ENCODE measurements around the gene COL7A1.
A peak's percentile ranks its signal among the peaks of the same experiment; 100 is the strongest.

Gene COL7A1

DNA sequence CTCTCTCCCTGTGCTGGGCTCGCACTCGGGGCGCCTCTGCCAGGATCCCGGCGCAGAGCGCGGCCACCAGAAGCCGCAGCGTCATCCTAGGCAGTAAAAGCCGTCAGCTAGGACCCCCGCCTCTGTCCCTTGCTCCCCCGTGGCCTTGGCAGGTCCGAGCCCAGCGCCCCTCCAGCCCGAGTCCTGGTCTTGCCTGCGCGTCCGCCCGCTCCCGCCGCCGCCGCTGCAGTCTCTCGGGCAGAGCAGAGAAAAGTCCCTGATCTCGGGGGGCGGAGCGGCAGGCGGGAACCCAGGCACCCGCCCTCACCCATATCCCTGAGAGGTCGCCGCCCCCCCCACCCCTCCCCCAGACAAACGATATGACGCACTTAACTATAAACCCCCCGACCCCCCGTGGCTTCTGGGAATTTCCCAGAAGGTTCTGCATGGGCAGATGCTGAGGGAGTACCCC lies at the start of gene COL7A1:
TSS of gene COL7A1 (minus strand) at position 255 of the 451 bp plus-strand sequence. CDS start at position 85, 170 bp downstream.
- no peak for DNase-seq (ENCODE audit: low read depth in 2 of 2)

DNA sequence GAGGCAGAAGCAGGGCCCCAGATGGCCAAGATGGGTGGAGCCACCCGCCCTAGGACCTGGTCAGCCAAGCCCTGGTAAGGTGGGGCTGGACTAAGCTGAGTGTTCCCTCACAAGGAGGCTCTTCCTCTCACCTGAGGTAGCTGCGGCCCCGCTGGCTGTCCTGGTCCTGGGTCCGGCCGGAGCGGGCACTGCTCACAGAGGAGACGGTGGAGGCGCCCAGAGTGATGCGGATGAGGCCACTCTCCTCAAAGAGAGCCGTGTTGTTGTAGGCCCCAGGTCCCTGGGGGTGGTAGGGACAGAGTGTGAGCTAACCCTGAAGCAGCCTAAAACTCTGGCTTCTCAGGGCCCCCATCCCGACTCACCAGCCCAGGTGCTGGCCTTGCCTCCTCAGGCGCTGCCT lies 47.5 kb upstream of the COL7A1 start:
- DNase-seq (ENCODE audit: low read depth in 2 of 2): no peak

DNA sequence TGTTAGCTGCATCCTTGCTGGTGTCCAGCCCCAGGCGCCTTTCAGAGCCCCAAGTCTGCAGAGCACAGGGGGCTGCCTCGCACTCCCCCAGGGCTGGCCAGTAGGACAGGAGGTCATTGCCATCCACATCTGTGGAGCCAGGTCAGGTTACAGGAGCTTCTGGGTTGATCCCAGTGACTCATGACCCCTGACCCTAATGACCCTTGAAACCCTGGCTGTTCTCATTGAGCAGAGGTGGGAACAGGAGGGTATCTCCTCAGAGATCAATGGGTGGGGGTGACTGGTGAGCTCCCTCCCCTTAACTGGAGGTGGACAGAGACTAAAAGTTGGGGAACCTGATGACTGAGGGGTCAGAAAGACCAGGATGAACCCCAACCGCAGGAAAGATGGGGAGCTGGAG lies 46.3 kb upstream of the COL7A1 start:
- DNase-seq (ENCODE audit: low read depth in 2 of 2): no peak

DNA sequence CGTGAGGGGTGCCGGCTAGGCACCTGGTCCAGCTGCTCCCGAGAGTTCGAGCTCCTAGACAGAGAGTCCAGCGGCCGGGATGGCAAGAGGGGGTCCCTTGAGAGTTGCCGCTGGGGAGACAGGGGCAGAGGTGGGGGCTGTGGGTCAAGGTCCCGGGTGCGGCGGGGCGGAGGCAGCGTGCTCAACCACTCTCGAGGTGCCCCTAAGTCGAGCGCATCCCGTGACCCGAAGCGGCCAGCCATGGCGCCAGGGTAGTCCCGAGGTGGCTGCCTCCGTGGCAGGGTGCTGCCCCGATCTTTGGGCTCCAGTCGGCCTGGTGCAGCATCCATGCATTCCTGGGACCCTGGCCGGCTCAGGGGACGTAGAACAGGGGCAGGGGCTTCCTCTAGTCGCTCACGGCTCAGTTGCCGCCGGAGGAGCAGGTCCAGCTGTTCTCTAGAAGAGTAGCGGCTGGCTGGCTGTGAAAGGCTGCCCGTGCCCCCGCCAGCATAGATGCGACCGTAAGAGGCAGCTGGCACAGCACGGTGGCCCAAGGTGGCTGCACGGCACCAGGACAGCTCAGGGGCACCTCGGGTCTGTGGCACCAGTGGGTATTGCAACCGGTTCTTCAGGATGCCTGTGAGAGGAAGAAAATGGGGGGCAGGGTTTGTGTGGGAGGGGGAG lies 44.9 kb upstream of the COL7A1 start:
- DNase-seq (ENCODE audit: low read depth in 2 of 2): no peak

DNA sequence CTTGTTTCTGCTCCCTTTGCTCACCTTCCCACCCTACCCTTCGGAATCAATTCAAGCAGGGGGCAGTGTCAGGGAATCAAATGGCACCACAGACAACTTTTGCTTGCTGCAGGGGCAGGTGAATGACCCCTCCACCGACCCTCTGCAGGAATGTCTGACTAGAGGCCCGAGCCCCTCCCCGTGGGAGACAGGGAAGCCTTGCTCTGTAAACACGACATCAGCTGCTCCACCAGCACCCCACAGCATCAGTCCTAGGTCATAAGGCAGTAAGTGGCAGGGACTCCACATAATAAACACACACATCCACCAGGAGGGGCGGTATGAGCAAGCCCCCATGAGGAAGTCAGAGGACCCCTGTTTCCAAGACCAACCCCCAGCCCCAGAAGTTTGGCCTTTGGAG lies 42.2 kb upstream of the COL7A1 start:
- DNase-seq (ENCODE audit: low read depth in 2 of 2): no peak

DNA sequence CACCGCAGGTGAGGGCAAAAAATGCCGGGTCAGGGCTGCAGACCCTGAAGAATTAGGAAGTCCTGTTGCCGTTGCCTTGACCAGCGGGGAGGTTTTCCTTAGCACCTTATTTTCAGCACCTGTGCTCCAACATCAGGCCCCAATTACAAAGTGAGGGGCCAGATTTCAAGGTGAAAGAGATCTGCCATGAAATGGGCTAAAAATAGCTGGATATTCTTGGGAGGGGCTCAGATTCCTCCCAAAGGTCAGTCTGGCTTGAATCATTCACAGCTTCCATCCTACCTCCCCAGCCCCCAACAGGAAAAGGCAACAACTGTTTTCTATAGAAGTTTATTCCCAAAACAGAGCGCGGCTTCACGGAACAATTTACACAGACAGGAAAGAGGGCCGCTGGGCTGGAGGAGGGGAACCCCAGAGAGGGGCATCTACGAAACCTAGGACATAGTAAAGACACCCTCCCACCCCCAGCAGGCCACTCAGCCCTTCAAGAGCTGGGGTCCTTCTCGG lies 41.1 kb upstream of the COL7A1 start:
- no peak for DNase-seq (ENCODE audit: low read depth in 2 of 2)

DNA sequence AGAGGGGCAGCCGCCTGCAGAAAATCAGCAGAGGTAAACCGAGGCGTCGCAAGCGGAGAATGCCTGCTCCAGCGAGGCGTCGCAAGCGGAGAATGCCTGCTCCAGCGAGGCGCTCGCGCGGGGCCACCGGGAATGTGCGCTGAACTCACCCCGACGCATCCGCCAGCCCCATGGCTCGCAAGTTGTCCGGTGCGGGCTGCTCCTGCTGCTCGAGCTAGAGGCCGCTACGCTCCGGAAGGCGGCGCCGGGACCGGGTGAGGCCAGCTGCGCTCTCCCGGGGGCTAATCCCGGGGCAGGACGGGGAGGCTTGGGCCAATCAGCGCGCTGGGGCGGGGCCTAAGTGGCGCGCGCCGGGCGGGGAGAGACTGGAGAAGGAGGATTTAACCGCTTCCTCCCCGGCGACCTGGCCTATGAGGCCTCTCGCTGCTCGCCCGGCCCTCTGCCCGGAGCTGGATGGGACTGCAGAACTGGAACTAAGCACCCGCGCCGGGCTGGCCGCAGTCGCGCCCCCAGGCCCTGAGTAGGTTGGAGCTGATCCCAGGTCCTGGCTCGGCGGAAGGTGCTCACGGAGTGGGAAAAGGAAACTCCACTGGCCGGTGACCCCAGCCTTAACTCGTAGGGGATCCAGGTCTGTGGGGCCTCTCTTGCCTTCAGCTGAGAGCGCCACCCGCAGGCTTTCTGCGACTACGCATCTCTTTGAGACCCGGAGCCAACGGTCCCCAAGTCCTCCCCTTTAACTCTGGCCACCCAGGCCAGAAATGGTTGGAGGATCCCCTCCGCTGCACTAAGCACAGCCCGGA lies 40.3 kb upstream of the COL7A1 start, which contains the start of gene SLC26A6:
TSS of gene SLC26A6 (minus strand) at position 240 of the 800 bp plus-strand sequence. CDS start at position 172, 68 bp downstream.
- peak; percentile 76 to 83 for DNase-seq (ENCODE audit: low read depth in 2 of 2)

DNA sequence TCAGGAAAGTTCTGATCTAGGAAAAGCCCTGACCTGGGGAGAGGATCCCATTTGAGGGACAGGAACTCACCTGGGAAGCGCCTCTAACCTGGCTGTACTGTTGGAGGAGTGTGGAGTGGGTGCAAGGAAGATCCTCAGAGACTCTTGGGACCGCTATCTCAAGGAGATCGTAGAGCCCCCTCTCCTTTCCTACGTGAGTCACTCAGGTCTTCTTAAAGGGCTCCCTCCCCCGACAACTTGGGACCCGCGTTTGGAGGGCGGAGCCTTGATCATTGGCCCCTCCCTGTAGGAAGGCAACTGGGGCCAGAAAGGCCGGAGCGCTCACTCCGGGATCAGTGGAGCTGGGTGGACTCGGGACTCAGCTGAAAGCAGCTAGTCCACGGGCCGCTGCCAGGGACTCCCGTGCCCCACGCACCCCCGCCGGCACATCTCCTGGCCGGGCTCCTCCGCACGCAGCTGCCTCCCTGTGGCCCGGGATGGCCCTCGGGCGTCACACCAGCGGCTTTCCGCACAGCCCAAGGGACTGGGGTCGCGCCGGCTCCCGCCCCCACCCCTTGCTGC lies 39.6 kb upstream of the COL7A1 start:
- DNase-seq (ENCODE audit: low read depth in 2 of 2): no peak

DNA sequence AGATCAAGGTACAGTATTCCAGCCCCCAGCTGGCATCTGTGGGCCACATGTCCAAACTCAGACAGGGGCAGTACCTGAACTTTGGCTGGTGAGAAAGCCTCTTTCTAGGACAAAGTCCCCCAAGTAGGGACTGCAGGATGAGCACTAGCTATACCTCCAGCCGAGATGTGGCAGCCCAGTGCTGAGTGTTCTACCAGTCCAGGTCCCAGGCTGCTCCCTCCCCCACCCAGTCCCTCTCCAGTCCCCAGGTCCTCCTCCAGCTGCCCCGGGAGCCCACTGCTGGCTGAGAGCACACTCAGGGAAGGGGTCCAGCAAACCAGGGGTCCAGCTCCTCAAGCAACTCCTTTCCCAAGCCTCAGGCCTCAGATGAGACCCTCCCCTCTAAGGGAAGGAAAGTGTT lies 38.6 kb upstream of the COL7A1 start:
- DNase-seq (ENCODE audit: low read depth in 2 of 2): no peak

DNA sequence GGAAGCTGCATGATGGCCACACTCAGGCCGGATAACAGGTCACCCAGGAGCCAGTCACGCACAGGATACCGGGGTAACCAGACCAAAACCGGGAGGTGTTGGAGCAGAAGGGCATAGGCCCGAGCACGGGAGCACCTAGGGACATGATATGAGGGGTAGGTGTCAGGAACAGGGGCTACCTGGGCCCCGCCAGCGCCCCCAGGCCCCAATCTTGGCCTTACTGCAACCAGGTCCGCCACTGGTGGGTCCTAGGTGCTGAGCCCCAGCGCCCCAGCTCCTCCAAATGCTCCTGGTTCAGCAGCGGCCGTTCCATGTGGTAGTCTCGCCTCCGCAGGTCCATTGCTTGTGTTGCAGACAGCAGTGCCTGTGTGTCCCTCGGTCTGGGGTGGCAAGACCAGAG lies 38.1 kb upstream of the COL7A1 start:
- DNase-seq (ENCODE audit: low read depth in 2 of 2): no peak

DNA sequence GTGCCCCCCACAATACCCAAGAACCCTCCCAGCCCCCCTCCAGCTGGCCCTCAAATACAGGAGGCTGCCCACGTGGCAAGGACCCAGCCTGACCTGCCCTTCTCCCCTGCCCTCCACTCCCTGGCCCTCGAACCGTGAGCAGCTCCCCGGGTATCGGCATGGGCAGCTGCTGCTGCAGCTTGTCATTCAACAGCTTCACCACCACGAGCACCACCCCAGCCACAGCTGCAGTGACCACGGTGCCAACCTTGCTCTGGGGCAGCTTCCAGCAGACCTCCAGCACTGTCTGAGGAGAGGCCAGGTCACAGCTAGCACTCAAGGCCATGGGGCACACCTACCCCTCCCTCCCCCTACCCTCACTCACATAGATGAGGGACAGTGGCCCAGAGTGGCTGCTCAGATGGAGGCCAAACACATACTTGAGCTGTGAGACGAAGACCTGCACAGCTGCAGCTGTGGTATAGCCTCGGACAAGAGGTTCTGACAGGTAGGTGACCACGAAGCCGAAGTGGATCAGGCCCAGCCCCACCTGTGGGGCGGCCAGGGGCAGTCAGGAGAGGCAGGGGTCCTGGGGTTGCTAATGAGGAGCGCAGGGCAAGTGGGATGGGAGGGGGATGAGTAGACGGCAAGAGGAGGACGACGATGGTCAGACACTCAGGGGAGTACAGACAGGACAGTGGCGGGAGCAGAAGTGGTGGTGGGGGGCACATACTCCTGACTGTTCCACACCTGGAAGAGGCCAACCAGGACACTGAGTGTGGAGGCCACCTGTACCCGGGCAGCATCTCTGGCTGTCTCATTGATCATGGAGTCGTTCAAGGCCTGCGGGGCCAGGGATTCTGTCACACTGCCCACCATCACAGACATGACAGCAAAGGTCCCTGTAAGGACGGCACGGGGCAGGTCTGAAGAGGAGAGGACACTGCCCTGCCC lies 36.7 kb upstream of the COL7A1 start:
- no peak for DNase-seq (ENCODE audit: low read depth in 2 of 2)

DNA sequence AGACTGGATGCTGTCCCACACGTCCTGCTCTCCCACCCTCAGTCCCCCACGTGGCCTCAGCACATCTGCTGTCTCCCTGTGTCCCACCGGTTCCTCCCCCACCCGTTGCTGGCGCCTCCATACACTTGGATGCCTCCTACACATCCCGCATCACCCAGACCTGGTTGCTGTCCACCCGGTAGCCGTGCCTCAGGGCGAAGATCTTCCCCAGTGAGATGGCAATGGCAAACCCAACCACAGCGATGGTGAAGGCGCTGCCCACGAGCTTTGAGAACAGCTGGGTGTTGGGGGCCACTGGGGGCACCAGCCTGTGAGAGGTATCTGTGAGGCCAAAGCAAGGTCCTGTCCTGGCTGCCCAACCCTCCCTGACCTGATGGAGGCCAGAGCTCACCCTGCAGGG lies 35.7 kb upstream of the COL7A1 start:
- no peak for DNase-seq (ENCODE audit: low read depth in 2 of 2)

DNA sequence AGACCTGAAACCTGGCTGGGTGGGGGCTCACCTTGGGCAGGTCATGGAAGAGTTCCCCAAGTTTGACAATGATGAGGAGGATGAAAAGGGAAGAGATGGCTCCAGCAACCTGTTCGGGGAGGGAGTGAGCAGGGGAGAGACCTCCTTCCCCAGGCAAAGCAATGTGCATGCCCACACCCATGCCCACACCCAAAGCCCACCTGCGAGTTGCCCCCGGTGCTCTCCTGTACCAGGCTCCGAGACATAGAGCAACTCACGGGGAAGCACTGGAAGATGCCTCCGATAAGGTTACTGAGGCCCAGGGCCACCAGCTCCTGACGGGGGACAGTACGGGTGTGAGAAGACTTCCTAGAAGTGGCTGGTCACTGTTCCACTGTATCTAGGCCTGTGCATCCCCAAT lies 35.3 kb upstream of the COL7A1 start:
- DNase-seq (ENCODE audit: low read depth in 2 of 2): no peak

DNA sequence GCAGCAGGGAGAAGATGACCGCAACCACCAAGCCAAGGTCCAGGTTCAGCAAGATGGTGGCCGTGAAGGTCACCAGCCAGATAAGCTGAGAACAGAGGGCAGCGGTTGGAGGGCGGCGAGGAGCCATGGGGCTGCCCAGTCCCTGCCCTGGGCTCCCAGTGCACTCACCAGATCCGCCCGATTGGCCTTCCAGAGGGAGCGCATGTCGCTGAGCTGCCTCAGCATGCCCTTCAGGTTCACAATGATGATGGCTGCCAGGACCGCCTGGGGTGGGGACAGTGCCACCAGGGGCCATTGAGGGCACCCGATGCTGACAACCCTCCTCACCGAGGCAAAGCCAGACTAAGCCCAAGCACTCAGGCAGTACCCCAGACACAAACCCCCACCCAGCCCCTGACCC lies 34.8 kb upstream of the COL7A1 start:
- no peak for DNase-seq (ENCODE audit: low read depth in 2 of 2)

DNA sequence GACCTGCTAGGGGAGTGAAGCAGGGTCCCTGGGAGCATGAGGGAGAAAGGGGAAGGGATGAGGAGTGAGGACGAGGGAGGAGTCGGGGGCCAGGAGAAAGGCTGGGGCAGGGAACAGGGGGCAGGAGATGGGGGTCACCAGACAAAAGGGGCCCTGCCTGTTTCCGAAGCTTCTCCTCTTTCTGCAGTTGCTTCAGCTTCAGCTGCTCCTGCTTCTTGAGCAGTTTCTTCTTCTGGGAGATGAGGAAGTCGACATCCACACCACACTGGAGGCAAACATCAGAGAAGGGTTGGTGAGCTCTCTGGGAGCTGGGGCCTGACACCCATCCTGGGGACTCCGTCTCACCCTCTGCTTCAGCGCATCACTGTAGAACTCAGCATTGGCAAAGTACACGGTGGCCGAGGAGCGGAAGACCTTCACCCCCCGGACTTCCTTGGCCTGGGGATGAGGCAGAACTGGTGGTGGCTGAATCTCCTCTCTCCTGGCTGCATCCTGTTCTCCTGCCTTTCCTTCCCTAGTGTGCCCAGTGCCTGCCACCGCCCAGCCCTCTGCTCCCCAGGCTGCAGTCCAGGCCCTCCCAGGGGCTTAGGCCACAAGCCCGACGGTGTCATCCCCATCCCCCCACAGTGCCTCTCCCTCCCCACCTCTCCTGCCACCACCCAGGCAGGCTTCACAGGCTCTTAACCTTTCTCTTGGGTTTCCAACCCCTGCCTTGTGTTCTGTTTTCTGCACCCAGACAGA lies 33.3 kb upstream of the COL7A1 start:
- DNase-seq (ENCODE audit: low read depth in 2 of 2): no peak

DNA sequence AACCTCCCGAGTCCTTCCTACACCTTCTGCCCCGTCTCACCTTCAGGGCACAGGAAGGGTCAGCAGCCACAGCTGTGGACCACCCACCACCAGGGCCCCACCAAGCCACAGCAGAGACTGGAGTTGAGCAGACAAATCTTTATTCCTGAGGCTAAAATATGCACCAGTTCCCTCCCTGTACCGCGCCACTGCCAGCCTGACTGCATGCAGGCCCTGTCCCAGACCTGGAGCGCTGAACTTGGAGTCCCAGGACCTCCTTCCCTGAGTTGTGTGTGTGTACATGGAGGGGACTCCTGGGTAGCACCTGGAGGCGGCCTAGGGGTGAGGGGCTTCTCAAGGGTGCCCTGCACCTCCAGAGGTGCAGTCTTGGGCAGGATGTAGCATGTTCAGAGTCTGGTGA lies 30.5 kb upstream of the COL7A1 start:
- DNase-seq (ENCODE audit: low read depth in 2 of 2): no peak

DNA sequence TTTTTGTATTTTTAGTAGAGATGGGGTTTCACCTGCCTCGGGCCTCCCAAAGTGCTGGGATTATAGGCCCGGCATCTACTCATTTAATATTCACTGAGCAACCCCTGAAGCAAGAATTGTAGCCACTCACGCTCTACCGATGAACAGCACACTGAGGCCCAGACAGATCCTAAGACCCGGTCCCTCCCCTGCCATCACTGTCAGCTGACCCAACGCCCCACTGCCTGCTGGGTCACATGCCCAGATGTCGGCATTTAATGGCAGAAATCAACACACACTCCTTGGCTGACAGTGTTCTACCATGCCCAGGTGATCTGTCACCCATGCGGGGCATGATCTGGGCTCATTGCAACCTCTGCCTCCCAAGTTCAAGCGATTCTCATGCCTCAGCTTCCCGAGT lies 29.6 kb upstream of the COL7A1 start:
- DNase-seq (ENCODE audit: low read depth in 2 of 2): no peak

DNA sequence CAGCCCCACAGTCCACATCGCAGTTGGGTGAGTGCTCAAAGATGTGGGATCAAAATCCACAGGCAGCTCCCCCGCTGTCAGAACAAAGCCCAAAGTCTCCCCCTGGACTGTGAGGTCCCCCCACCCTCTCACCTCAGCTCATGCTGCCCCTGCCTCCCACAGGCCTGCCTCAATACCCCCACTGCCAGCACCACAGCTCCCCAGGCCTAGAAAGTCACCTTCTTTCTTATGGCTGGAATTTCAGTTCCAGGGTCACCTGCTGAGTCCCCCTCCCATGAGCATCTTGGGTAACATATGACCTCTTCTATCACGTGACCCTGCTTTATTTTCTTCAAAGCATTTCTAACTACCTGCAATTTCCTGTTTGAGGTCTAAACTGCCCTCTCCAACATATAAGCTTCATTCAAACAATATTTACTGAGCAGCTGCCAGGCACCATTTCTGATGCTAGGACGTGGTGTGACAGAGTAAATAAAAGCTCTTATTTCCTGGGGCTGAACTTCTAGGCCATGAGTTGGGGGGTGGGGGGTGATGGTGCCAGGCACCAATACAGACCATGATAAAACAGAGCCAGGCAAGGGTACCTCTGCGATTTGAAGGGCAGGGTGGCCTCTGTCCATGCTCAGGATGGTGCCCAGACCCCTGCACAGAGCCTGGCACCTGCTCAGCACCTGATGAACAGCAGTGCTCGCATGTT lies 28.9 kb upstream of the COL7A1 start:
- no peak for DNase-seq (ENCODE audit: low read depth in 2 of 2)

DNA sequence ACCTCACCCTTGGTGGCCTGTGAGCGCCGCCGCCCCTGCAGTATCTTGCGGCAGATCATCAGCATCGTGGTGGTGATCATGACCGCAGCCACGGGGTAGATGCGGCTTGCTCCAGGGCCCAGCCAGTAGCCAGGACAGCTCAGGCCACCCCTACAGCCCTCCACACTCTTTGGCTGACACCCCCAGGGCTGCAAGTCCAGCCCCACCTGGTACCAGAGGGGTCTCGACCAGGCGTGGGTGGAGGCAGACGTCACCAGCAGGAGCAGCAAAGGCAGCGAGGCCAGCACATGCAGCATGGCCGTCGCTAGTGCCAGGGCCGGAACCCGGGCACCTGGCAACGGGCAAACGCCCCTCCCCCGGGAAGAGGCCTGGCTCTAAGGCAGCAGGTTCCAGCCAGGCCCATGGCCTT lies 26.3 kb upstream of the COL7A1 start, which contains the start of gene TMEM89:
TSS of gene TMEM89 (minus strand) at position 309 of the 409 bp plus-strand sequence. CDS start at position 296, 13 bp downstream.
- DNase-seq (ENCODE audit: low read depth in 2 of 2): no peak

Data from fibroblast of skin of left biceps (primary cell).